ENCODE results near the gene TMPRSS9.
"Not testable (repeated sequence)": the region's sequence is repeated elsewhere in the genome, so short reads cannot be mapped to it uniquely, and the experiment has no call there.

Gene TMPRSS9

DNA sequence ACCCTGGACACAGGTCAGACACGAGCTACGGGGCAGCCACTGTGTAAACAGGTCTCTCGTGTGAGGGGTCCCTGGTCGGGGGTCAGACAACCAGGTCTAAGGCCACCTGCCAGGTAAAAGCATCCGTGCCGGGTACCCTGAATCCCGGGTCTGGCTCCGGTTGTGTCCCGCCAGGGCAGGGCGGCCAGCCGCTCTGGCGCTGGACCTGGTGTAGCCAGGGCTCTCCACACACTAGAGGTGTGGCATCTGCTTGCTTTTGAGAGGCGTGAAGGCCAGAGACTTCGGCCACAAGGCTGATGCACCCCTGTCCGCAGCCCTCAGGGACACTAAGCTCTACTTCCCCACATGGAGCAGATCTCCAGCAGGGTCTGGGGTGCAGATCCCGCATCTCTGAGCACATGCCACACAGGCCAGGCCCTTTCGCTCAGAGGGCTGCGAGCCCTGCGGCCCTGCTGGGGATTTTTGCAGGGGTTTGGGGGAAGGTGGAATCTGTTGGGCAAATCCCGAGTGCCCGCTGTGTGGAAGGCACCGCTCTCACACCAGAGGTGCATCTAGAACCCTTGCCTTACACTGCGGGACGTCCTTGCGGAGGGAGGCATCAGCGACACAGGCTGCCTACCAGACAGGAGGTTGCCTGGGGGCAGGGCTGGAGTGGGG, 81.2 kb downstream of the TMPRSS9 start:
- DNase-seq = no peak

GRCh38 chr19:2443116-2443784, 83.2 kb downstream of the TMPRSS9 start:
- no peak for DNase-seq

- DNase-seq = no peak
Observed at GRCh38 chr19:2443785-2444182, 83.7 kb downstream of the TMPRSS9 start.

GRCh38 chr19:2444251-2445002, 84.4 kb downstream of the TMPRSS9 start:
- no peak for DNase-seq

DNA sequence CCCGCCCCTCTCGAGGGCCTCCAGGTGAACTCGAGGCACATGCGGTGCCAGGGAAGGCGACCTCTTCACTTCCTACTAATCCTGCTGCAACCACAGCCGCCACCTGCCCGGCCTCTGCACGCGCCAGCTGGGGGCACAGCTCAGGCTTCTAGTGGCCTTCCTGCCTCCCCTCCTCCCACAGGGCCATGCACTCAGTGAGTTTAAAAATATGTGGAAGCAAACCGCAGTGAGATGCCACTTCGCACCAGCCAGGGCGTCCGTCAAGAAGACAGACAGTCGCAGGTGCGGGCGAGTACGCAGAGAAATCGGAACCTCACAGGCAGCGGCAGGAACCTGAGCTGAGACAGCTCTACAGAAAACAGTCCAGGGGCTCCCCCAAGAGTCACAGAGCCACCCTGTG, 86.3 kb downstream of the TMPRSS9 start:
- no peak for DNase-seq

- DNase-seq = no peak
Observed at GRCh38 chr19:2449019-2449418, 89.0 kb downstream of the TMPRSS9 start.

GRCh38 chr19:2451138-2451537, 91.1 kb downstream of the TMPRSS9 start:
- DNase-seq = no peak

- no peak for DNase-seq
Observed at GRCh38 chr19:2451741-2452140, 91.7 kb downstream of the TMPRSS9 start.

GRCh38 chr19:2453431-2454025, 93.5 kb downstream of the TMPRSS9 start:
- no peak for DNase-seq

- DNase-seq = no peak
Observed at GRCh38 chr19:2454199-2454961, 94.3 kb downstream of the TMPRSS9 start.

GRCh38 chr19:2454962-2455850, 95.1 kb downstream of the TMPRSS9 start:
- no peak for DNase-seq

DNA sequence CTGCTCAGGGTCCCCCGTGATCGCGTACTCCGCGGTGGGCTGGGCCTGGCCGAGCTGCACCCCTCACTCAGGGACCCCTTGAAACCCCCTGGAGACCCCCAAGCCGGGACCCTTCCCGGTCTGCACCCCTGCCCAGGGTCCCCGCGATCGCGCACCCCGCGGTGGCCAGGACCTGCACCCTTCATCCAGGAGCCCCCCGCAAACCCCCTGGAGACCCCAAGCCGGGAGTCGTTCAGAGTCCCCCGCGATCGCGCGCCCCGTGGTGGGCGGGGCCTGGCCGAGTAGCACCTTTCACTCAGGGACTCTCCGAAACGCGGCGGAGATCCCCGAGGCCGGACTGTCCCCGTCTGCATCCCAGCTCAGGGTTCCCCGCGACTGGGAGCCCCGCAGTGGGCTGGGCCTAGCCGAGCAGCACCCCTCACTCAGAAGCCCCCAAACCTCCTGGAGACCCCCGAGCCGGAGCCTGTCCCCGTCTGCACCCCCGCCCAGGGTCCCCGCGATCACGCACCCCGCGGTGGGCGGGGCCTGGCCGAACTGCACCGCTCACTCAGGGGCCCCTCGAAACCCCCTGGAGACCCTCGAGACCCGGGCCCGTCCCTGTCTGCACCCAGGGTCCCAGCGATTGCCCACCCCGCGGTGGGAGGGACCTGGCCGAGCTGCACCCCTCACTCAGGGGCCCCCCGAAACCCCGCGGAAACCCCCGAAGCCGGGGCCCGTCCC, 95.9 kb downstream of the TMPRSS9 start:
- DNase-seq = peak; percentile 40 to 51

- DNase-seq = no peak
Observed at GRCh38 chr19:2457394-2458037, 97.5 kb downstream of the TMPRSS9 start.

DNA sequence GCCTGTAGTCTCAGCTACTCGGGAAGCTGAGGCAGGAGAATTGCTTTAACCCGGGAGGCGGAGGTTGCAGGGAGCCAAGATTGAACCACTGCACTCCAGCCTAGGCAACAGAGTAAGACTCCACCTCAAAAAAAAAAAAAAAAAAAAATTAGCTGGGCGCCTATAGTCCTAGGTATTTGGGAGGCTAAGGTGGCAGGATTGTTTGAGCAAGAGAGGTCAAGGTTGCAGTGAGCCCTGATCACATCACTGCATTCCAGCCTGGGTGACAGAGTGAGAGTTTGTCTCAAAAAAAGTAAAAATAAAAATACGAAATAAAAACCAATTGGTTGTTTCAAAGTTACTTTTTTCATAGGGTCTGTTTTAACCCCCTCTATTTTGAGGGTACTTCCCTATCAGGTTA, 98.0 kb downstream of the TMPRSS9 start:
- DNase-seq = no peak

DNA sequence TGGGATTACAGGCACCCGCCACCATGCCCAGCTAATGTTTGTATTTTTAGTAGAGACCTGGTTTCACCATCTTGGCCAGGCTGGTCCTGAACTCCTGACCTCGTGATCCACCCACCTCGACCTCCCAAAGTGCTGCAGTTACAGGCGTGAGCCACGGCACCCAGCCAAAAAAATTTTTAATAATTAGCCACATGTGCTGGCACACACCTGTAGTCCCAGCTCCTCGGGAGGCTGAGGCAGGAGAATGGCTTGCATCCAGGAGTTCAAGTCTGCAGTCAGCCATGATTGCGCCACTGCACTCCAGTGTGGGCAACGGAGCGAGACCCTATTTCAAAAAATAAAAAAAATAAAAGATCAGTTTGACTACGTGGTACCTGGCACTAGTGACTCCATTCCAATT, 98.7 kb downstream of the TMPRSS9 start:
- not testable (repeated sequence) for DNase-seq

DNA sequence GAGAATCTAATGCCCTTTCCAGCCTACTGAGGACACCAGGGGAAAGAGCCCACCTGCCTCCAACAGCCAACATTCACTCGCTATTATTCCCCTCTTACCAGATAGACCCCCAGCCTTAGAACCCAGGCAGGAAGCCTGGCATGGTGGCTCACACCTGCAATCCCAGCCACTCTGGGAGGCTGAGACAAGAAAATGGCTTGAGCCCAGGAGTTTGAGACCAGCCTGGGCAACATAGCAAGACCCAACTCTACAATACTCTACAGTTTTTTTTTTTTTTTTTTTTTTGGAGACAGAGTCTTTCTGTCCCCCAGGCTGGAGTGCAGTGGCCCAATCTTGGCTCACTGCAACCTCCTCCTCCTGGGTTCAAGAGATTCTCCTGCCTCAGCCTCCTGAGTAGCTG, 100.2 kb downstream of the TMPRSS9 start:
- no peak for DNase-seq

DNA sequence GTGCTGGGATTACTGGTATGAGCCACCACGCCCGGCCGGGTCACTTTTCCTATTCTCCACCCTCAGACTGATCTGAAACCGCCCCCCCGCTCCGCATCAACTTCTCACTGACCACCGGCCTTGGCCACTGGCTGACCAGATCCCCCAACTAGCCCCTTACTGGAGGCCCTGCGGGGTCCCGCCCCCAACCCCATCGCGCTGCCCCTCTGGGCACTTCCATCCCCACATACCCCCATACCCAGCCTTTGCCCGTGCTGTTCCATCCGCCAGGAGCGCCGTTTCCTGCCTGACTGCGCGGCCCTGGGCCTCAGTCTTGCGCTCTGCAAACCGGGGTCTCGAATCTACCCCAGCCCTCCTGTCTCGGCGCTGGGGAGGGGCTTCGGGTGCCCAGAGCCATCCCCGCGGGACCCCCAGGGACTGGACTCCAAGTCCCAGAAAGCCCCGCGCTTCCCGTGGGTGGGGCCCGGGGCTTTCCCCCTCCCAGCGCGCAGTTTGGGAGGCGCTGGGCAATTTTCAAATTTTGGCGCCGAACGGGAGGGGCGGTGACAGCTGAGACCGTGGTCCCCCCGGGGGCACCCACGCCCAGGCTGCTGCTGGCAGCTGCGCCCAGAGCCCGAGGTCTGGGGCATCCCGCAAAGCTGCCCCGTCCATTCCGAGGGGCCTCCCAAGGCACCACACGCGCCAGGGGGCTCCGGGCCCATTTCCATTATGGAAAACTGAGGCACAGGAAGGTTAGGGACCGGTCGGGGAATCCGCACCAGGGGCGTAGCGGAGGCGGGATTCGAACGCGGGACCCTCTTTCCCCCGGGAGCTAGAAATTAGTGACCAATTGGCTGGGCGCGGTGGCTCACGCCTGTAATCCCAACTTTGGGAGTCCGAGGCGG, 101.9 kb downstream of the TMPRSS9 start:
- DNase-seq = peak; percentile 62 to 71

DNA sequence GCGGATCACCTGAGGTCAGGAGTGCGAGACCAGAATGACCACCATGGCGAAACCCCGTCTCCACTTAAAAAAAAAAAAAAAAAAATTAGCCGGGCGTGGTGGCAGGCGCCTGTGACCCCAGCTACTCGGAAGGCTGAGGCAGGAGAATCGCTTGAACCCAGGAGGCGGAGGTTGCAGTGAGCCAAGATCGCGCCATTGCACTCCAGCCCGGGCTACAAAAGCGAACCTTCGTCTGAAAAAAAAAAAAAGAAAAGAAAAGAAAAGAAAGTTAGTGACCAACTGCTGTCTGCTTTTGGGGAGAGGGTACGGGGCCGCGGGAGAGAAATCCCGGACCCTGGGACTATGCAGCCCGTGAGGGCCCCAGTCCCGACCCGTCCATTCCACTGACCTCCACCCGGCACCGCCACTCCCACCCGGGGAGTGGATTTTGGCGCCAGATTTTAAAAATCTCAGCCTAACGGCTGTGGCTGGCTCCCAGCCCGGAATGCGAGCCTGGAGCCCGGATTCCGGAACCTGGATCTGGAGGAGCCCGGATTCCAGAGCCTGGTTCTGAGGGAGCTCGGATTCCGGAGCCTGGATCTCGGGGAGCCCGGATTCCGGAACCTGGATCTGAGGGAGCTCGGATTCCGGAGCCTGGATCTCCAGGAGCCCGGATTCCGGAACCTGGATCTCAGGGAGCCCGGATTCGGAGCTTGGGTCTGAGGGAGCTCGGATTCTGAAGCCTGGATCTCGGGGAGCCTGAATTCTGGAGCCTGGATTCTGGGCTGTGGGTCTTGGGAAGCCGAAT, 102.8 kb downstream of the TMPRSS9 start:
- DNase-seq = no peak

GRCh38 chr19:2463694-2464093, 103.6 kb downstream of the TMPRSS9 start:
- not testable (repeated sequence) for DNase-seq
